A673 (cell line): ENCODE measurements around the gene GRID1. TPM values are rescaled to one million over a fixed set of nuclear protein-coding genes. Genes with fewer than 3 reads are reported as not detected.

Source experiments
- BruUV-seq: library from RNA; stranded (reverse); fragments of 400-500 nt; replicated peaks from 2 replicates; lab custom pipeline; 2021; lab: Mats Ljungman, UMichigan
- CTCF ChIA-PET: fragments of 300-600 bp; sonication (Branson Sonifier 250); formaldehyde crosslinking; loops from one replicate; lab custom pipeline; 2022; ENCODE audit warnings: antibody characterized with exemption; lab: Charles Lee
- POLR2A ChIA-PET: fragments of 300-600 bp; sonication (Branson Sonifier 250); formaldehyde crosslinking; loops from one replicate; lab custom pipeline; 2022; ENCODE audit warnings: antibody characterized with exemption; ENCODE audit not compliant: low non-redundant PET; lab: Charles Lee
- DNase-seq: peaks from one replicate; pipeline ENCODE4 v3.0.0-alpha.2; 2015; ENCODE audit warnings: low spot score
- H3K27ac ChIP-seq: fragments of 200-600 bp; sonication (generic); 2 replicates; pipeline ENCODE4 v1.5.1; 2016; ENCODE audit warnings: mixed run types, low read depth, mild to moderate bottlenecking, mixed read lengths, antibody characterized with exemption, low read length; ENCODE audit not compliant: poor library complexity, severe bottlenecking
- H3K27me3 ChIP-seq: fragments of 200-600 bp; sonication (generic); replicated peaks from 2 replicates; pipeline ENCODE4 v1.6.1; 2017; ENCODE audit warnings: mixed run types, low read depth, mild to moderate bottlenecking, mixed read lengths, antibody characterized with exemption, low read length; ENCODE audit not compliant: insufficient read depth, poor library complexity
- H3K36me3 ChIP-seq: fragments of 200-600 bp; sonication (generic); 2 replicates; pipeline ENCODE4 v1.6.1; 2016; ENCODE audit warnings: mixed run types, mild to moderate bottlenecking, mixed read lengths, antibody characterized with exemption, low read length; ENCODE audit not compliant: insufficient read depth, poor library complexity, severe bottlenecking
- H3K4me1 ChIP-seq: fragments of 200-600 bp; sonication (generic); 2 replicates; pipeline ENCODE4 v1.6.1; 2017; ENCODE audit warnings: mixed run types, mild to moderate bottlenecking, mixed read lengths, antibody characterized with exemption, low read length; ENCODE audit not compliant: insufficient read depth, poor library complexity, severe bottlenecking
- H3K4me3 ChIP-seq: fragments of 200-600 bp; sonication (generic); 2 replicates; pipeline ENCODE4 v1.5.1; 2016; ENCODE audit warnings: low read depth, mixed run types, mild to moderate bottlenecking, mixed read lengths, low read length; ENCODE audit not compliant: poor library complexity, severe bottlenecking
- H3K9me3 ChIP-seq: fragments of 200-600 bp; sonication (generic); 2 replicates; pipeline ENCODE4 v1.6.1; 2016; ENCODE audit warnings: mixed run types, low read depth, mild to moderate bottlenecking, mixed read lengths, antibody characterized with exemption, low read length; ENCODE audit not compliant: poor library complexity, severe bottlenecking
- EZH2 ChIP-seq: fragments of 200-600 bp; sonication (generic); IDR thresholded peaks from 2 replicates; pipeline ENCODE4 v1.6.1; 2017; ENCODE audit warnings: borderline replicate concordance, low read depth, mild to moderate bottlenecking, mixed read lengths, antibody characterized with exemption, low read length; ENCODE audit not compliant: poor library complexity, severe bottlenecking
- intact Hi-C: fragments of 100-400 bp; cut with micrococcal nuclease; formaldehyde crosslinking; loops from one replicate; pipeline ENCODE4 v1.10.0; 2022; ENCODE audit not compliant: unreplicated experiment
- total RNA-seq: library from RNA; stranded (reverse); gene quantifications from 2 replicates; pipeline ENCODE4 v1.2.3, GENCODE V29; 2021
- TF ChIP-seq, protein P1 (sequence below): fragments of 300-800, 200-600 bp; sonication (generic); conservative IDR thresholded peaks from 2 replicates; pipeline ENCODE4 v1.5.1; 2017; ENCODE audit warnings: low read depth, mild to moderate bottlenecking, antibody characterized with exemption, low read length, moderate library complexity, mixed read lengths

Gene GRID1
- total RNA-seq, 1 experiment from 2014 or later: not detected

DNA sequence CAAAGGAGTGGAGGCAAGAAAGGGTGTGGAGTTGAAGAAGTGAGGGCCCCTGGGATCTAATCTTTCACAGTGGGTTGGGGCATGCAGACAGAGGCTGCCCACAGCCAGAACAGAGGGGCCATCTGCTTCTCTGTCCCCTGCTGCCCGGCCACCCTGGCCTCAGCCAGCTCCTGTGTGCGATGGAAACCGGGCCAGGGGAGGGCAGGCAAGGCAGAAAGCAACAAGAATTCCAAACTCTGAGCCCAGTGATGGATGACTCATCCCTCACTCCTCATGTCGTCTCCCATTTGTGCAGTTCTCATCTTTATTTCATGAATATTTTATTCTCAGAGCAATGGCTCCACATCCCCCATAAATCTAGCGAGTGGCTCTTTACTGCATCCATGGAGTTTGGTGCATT lies 757.1 kb downstream of the GRID1 start:
- intact Hi-C loops: no loop called here
- H3K9me3 ChIP-seq: no peaks in the 10 kb centered on the region
- POLR2A ChIA-PET: no interaction called here
- H3K27me3 ChIP-seq: peaks cover 26% of the 10 kb centered on the region
- no peak overlapping the region for H3K27ac ChIP-seq
- DNase-seq: no peak
- no peaks in the 10 kb centered on the region for H3K4me1 ChIP-seq
- no peaks in the 10 kb centered on the region for H3K36me3 ChIP-seq
- CTCF ChIA-PET: no interaction called here
- no TSS peak for BruUV-seq
- H3K4me3 ChIP-seq: no peak overlapping the region
- TF ChIP-seq, protein P1, sequence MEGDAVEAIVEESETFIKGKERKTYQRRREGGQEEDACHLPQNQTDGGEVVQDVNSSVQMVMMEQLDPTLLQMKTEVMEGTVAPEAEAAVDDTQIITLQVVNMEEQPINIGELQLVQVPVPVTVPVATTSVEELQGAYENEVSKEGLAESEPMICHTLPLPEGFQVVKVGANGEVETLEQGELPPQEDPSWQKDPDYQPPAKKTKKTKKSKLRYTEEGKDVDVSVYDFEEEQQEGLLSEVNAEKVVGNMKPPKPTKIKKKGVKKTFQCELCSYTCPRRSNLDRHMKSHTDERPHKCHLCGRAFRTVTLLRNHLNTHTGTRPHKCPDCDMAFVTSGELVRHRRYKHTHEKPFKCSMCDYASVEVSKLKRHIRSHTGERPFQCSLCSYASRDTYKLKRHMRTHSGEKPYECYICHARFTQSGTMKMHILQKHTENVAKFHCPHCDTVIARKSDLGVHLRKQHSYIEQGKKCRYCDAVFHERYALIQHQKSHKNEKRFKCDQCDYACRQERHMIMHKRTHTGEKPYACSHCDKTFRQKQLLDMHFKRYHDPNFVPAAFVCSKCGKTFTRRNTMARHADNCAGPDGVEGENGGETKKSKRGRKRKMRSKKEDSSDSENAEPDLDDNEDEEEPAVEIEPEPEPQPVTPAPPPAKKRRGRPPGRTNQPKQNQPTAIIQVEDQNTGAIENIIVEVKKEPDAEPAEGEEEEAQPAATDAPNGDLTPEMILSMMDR: no peak
- TF ChIP-seq EZH2: no peak

DNA sequence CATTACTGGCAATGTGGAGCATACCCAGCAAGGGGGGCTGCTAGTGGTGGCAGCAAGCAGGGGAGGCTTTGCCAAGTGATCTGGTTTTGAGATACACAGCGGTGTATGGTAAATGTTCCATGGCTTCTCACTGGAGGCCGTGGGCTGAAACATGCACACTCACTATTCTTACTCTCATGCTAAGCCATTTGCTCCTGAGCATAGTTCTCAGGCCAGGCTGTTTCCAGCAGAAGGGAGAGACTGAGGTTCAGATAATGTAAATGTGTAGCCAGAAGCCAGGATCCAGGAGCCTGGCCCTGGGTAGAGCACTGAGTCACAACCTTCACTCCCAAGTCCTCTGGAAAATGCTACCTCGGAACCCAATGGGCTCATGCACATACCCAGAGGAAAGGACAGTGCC lies 757.9 kb downstream of the GRID1 start:
- no peak overlapping the region for H3K27ac ChIP-seq
- H3K36me3 ChIP-seq: no peaks in the 10 kb centered on the region
- CTCF ChIA-PET: no interaction called here
- no peak overlapping the region for H3K4me3 ChIP-seq
- DNase-seq: no peak
- intact Hi-C loops: no loop called here
- no peaks in the 10 kb centered on the region for H3K4me1 ChIP-seq
- no TSS peak for BruUV-seq
- POLR2A ChIA-PET: no interaction called here
- peaks cover 33% of the 10 kb centered on the region for H3K27me3 ChIP-seq
- no peaks in the 10 kb centered on the region for H3K9me3 ChIP-seq
- no peak for TF ChIP-seq EZH2
- TF ChIP-seq, protein P1: no peak

DNA sequence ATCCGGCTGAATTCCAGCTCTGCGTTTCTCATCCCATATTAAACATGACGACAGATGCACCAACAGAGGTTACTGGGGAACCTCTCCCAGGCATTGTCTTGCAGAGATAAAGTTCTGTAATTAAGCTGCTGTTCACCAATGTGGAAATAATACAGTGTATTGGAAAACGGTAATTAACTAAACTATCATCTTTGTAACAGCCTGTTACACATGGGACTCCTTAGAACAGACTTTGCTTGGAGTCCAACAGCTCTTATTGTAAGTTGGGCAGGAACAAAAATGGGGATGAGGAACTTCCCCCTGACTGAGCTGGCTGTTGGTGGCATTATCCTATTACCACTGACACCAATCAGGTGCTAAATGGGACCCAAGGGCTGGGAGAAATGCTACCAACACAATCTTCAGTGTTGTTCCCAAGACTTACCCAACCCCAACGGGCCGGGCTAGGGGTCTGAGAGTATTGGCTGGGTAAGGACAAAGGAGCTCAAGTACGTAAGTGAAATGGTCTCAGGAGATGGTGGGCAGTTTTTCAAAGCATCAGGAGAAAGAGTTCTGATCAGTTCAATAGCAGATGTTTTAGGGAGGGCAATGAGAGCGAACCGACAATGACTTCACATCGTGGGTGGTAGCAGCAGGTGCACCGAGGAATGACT lies 759.4 kb downstream of the GRID1 start:
- Histone ChIP-seq H3K4me1 (no peaks in the 10 kb centered on the region), H3K9me3 (no peaks in the 10 kb centered on the region), H3K4me3 (no peak overlapping the region), H3K27ac (no peak overlapping the region), H3K27me3 (peaks cover 36% of the 10 kb centered on the region), H3K36me3 (no peaks in the 10 kb centered on the region)
- no TSS peak for BruUV-seq
- TF ChIP-seq, protein P1: no peak
- no peak for TF ChIP-seq EZH2
- intact Hi-C loops: no loop called here
- DNase-seq: no peak
- ChIA-PET POLR2A (no interaction called here), CTCF (no interaction called here)
